Stimulated activated CD8-positive, alpha-beta memory T cell treated with anti-CD3 and anti-CD28 coated beads, Interleukin-12 subunit alpha, Interleukin-12 subunit beta, amount 100 ng/mL, for 24 hours (primary cell): ENCODE data around the gene MAGEB1.

ENCODE experiments used
- DNase-seq: peaks from one replicate; pipeline ENCODE4 v3.0.0-alpha.2; 2020; ENCODE audit errors: extremely low read depth

MAGEB1 gene

GRCh38 chrX:30246769-30247489, at the start of gene MAGEB1:
Gene MAGEB1, plus strand, starts transcription at chrX:30247146. Its CDS starts 3,348 bp downstream, at chrX:30250494.
- DNase-seq, result no peak

- DNase-seq, result no peak
Observed at GRCh38 chrX:30212172-30212571, 34.8 kb upstream of the MAGEB1 start.

- no peak for DNase-seq
Observed at GRCh38 chrX:30215357-30215843, 31.5 kb upstream of the MAGEB1 start, which contains the start of gene MAGEB2. Gene MAGEB2, plus strand, starts transcription at chrX:30215563. Its CDS starts 3,018 bp downstream, at chrX:30218581.

GRCh38 chrX:30217465-30217864, 29.5 kb upstream of the MAGEB1 start:
- DNase-seq, result no peak

- no peak for DNase-seq
Observed at GRCh38 chrX:30219372-30219771, 27.6 kb upstream of the MAGEB1 start.

GRCh38 chrX:30220661-30221060, 26.3 kb upstream of the MAGEB1 start:
- DNase-seq, result no peak

GRCh38 chrX:30224536-30224935, 22.4 kb upstream of the MAGEB1 start:
- DNase-seq, result no peak

GRCh38 chrX:30228526-30228925, 18.4 kb upstream of the MAGEB1 start:
- no peak for DNase-seq

- no peak for DNase-seq
Observed at GRCh38 chrX:30230395-30230794, 16.6 kb upstream of the MAGEB1 start, which contains the start of gene MAGEB3. Gene MAGEB3, plus strand, starts transcription at chrX:30230657. Its CDS starts 5,268 bp downstream, at chrX:30235925.

- no peak for DNase-seq
Observed at GRCh38 chrX:30241724-30242415, 5.1 kb upstream of the MAGEB1 start, which contains the start of gene MAGEB4. Gene MAGEB4, plus strand, starts transcription at chrX:30242000. Its CDS starts 136 bp downstream, at chrX:30242136.

GRCh38 chrX:30248854-30249253, 1.9 kb downstream of the MAGEB1 start:
- DNase-seq, result no peak

- no peak for DNase-seq
Observed at GRCh38 chrX:30253257-30253656, 6.3 kb downstream of the MAGEB1 start.

- no peak for DNase-seq
Observed at GRCh38 chrX:30259927-30260326, 13.0 kb downstream of the MAGEB1 start.

GRCh38 chrX:30261012-30261411, 14.1 kb downstream of the MAGEB1 start:
- no peak for DNase-seq

- DNase-seq, result no peak
Observed at GRCh38 chrX:30262763-30263162, 15.8 kb downstream of the MAGEB1 start.

GRCh38 chrX:30270639-30271038, 23.7 kb downstream of the MAGEB1 start:
- no peak for DNase-seq

GRCh38 chrX:30275498-30275897, 28.6 kb downstream of the MAGEB1 start:
- DNase-seq, result no peak

- no peak for DNase-seq
Observed at GRCh38 chrX:30278365-30278764, 31.4 kb downstream of the MAGEB1 start.

- no peak for DNase-seq
Observed at GRCh38 chrX:30280428-30280827, 33.5 kb downstream of the MAGEB1 start.

- no peak for DNase-seq
Observed at GRCh38 chrX:30282527-30282926, 35.6 kb downstream of the MAGEB1 start.

GRCh38 chrX:30283456-30284200, 36.7 kb downstream of the MAGEB1 start:
- DNase-seq, result no peak
